ENCODE results near the gene P2RY2.

- TF ChIP-seq EZH2phosphoT487 (IDR thresholded peaks at IDR 0.05; ENCODE audit: low read length), result no peak
- no peak for TF ChIP-seq CTCF (IDR thresholded peaks at IDR 0.05; ENCODE audit: low read length)
- no peak for TF ChIP-seq EZH2 (optimal IDR thresholded peaks at IDR 0.05; ENCODE audit: low read depth, low read length)
These were observed 14.8 kb upstream of the P2RY2 start for GRCh38 chr11:73203322-73203721.
